Measurements from ENCODE around the gene ARHGAP23.
"Not testable (repeated sequence)": the region's sequence is repeated elsewhere in the genome, so short reads cannot be mapped to it uniquely, and the experiment has no call there.

Gene ARHGAP23

DNA sequence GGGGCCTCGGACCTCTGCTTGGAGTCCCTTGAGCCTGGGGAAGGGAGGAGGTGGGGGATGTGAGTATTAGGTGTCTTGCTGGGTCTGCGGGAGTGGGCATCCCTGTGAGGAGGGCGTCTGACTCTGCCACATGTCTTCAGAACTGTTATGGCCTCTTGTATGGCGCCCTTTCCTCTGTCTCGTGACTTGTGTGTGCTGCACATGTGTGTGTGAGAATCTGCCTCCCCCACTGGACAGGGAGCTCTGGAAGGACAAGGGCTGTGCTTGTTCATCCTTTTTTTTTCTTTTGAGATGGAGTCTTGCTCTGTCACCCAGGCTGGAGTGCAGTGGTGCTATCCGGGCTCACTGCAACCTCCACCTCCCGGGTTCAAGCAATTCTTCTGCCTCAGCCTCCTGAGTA lies 33.4 kb downstream of the ARHGAP23 start:
- no peak for DNase-seq

GRCh38 chr17:38463451-38463858 lies 35.2 kb downstream of the ARHGAP23 start:
- no peak for DNase-seq

GRCh38 chr17:38464251-38464722 lies 36.0 kb downstream of the ARHGAP23 start:
- no peak for DNase-seq

DNA sequence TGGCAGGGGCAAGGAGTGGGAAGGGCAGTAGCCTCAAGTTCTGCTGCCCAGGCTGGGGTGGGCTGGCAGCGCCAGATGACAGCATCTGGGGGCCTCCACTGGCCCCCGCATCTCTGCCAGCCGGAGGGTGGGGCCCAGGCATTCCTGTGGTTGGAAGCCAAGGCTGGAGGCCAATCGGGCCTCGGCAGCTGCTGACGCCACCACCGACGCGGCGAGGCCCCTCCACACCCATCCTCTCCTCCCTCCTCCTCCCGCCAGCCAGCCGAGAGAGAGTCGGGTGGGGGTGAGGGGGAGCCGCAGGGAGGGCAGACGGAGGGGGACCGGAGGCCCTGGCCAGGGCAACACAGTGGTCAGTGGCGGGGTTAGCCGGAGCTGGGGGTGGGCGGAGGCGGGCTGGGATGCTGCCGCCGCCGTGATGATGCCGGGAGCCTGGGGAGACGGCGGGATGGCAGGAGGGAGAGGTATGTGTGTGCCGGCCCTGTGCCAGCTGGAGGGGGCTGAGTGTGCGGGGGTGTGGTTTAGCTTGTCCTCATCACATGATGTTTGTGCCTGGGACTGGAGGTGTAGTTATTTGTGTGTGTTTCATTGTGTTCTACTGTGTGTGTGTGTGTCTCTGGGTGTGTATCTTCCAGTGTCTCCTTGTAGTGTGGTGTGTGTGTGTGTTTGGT lies 36.6 kb downstream of the ARHGAP23 start:
- DNase-seq, result no peak

DNA sequence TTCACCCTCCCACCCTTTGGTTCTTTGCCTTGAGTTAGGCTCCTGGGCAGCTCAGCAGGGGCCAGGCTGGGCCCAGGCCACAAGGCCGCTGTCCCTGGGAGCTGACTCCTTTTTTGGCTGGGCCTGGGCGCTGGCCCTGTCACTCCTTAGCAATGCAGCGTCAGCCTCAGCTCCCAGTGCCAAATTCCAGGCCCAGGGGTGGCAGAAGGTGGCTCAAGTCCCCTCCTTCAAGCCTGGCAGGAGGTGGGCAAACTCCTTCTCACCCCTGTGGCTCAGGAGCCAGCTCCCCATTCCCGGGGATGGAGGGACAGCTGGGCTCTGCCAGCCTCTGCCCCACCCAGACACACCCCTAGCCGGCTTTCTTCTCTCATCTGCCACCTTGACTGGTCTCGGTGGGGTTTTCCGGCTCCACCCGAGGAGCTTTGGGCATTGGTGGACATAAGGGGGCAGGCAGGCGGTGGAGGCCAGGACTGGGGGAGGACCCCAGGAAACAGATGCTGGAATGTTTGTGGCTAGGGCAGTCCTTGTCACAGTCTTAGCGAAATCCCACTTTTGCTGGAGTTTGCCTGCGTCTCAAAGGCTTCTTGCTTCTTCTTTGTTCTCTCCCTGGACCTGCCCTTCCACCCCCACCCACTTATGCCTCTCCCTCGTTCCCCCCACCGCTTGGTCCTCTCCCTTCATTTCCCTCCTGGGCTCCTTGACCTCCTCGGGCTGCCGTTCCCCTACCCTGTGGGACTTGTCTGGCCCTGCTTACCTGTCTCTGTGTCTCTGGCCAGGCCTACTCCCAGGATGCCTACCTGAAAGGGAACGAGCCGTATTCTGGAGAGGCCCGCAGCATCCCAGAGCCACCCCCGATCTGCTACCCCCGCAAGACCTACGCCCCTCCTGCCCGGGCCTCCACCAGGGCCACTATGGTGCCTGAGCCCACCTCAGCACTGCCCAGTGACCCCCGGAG lies 37.4 kb downstream of the ARHGAP23 start:
- DNase-seq, result no peak

- no peak for DNase-seq
Measured at GRCh38 chr17:38466346-38467315, 38.4 kb downstream of the ARHGAP23 start.

GRCh38 chr17:38467491-38467890 lies 39.2 kb downstream of the ARHGAP23 start:
- DNase-seq, result no peak

DNA sequence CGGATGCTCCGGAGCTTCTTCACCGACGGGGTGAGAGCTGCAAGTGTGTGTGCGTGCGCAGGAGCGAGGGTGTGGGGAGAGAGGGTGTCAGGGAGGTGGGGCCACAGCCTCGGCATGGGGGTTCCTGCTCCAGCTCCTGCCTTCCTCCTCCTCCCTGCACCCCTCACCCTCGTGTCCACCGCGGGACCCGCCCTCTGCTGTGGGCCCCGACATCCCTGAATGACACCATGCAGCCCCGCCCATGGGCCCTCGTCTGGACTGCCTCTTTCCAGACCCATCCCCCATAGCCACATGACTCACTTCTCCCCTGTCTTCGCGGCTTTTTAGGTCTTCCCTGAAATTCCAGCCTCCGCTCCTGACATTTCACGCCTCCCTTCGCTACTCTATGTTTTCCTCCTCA lies 41.6 kb downstream of the ARHGAP23 start:
- no peak for DNase-seq

DNA sequence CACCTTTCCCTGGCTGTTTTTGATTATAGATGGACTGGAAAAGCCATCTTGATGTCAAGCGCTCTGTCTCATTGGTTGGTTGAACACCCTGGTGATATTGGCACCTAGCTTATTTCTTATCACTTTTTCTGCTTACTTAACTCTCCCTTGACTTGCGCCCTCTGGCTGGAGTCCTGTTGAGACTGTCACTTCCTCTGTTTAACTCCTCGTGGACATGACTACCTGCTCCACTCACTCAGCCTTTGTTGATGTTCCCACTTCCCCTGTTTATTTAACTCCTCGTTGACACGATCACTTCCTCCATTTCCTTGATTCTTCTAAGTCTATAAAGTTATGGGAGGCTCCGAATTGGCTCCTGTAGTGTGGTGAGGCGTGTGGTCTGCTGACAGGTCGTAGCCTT lies 43.0 kb downstream of the ARHGAP23 start:
- DNase-seq, result not testable (repeated sequence)

GRCh38 chr17:38474666-38475065 lies 46.4 kb downstream of the ARHGAP23 start:
- not testable (repeated sequence) for DNase-seq

GRCh38 chr17:38476549-38476948 lies 48.3 kb downstream of the ARHGAP23 start:
- DNase-seq, result no peak

DNA sequence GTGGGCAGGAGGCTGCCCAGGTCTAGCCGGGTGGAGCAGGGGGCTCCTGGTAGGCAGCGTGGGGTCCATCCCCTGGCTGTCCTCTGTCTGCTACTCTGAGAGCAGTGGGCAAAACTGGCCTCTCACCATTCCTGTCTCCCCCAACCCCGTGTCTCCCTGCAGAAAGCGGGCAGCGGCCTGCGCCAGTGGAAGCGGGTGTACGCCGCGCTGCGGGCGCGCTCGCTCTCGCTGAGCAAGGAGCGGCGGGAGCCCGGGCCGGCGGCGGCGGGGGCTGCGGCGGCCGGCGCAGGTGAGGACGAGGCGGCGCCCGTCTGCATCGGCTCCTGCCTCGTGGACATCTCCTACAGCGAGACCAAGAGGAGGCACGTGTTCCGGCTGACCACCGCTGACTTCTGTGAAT lies 49.2 kb downstream of the ARHGAP23 start:
- DNase-seq, result not testable (repeated sequence)

DNA sequence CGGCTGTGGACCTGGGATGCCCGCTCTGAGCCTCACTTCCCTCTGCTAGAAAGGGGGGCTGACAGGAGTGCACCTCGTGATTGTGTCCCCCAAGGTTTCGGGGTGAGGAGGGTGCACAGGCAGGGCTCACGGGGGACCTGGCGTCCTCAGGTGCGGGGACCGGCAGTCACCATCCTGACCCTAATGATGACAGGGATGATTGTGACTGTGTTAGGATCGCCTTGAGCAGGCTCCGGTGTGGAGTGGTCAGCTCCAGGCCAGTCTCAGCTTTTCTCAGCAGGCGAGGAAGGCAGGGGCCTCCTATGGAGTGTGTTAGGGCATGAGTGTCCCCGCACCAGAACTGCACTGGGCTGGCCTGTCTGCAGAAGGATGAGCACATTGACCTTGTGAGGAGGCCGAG lies 49.7 kb downstream of the ARHGAP23 start:
- DNase-seq, result not testable (repeated sequence)

- DNase-seq, result not testable (repeated sequence)
Measured at GRCh38 chr17:38478667-38479066, 50.4 kb downstream of the ARHGAP23 start.

- DNase-seq, result not testable (repeated sequence)
Measured at GRCh38 chr17:38482039-38482699, 53.9 kb downstream of the ARHGAP23 start.

- not testable (repeated sequence) for DNase-seq
Measured at GRCh38 chr17:38482700-38483043, 54.4 kb downstream of the ARHGAP23 start.

GRCh38 chr17:38484242-38485145 lies 56.2 kb downstream of the ARHGAP23 start:
- peak; percentile 46 for DNase-seq

DNA sequence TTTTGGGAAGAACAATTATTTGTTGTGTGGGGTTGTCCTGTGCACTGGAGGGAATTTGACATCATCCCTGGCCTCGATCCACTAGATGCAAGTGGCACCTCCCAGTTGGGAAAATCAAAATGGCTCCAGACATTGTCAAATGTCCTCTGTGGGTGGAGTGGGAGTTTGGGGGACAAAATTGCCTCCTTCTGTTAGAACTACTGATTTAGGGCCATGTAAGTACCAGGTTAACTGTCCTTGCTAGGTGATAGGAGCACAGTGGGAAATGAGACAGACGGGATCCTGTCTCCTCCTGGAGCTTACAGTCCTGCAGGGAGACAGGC lies 56.8 kb downstream of the ARHGAP23 start:
- DNase-seq, result no peak

DNA sequence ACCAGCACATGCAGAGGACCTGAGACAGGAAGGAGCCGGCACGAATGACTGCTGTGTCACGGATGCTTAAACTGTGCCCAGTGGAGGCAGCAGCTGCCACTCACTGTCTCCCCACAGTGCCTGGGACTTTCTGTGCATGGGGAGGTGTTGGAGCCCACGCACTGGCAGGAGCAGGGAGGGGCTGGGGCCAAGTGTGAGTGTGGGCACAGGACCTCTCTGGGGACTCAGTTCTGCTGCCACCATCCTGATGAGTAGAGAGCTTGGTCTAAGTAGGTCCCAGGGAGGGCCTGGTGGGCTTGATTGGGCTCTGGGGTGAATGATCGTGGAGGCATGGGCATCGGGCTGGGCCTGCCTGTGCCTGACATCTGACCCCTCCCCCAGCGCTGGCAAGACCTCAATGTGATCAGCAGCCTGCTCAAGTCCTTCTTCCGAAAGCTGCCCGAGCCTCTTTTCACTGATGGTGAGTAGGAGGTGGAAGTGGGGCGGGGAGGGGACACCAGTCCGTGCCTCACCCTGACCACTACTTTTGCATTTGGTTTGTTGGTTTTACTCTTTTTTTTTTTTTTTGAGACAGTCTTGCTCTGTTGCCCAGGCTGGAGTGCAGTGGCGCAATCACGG lies 57.5 kb downstream of the ARHGAP23 start:
- not testable (repeated sequence) for DNase-seq

DNA sequence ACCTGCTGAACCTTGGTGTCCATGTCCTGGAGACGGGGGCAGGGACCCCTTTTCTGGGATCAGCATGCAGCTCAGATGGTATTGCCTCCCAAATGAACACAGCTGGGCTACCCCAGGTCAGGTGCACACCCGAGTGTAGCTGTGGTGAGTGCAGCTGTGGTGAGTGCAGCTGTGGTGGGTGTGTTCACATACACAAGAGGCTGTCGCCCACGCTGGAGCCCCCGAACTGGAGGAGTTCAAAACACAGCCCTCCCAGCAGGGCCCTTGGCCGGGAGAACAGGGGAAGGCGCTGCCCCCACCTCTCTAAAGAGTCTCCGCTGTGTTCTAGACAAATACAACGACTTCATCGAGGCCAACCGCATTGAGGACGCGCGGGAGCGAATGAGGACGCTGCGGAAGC lies 61.5 kb downstream of the ARHGAP23 start:
- not testable (repeated sequence) for DNase-seq

Measured in KG1 (cell line).